ENCODE data around the gene PPP3R1.
A peak's percentile ranks its signal among the peaks of the same experiment; 100 is the strongest.

Gene PPP3R1

GRCh38 chr2:68252400-68253218 is at the start of gene PPP3R1:
Gene PPP3R1 (minus strand): TSS chr2:68252532. CDS start chr2:68252127, 405 bp downstream.
- DNase-seq: peak; percentile 95 to 96

GRCh38 chr2:68295516-68295915 is 43.2 kb upstream of the PPP3R1 start:
- DNase-seq: no peak

- no peak for DNase-seq
Observed at GRCh38 chr2:68294913-68295312, 42.6 kb upstream of the PPP3R1 start.

- DNase-seq: no peak
Observed at GRCh38 chr2:68294187-68294586, 41.9 kb upstream of the PPP3R1 start.

DNA sequence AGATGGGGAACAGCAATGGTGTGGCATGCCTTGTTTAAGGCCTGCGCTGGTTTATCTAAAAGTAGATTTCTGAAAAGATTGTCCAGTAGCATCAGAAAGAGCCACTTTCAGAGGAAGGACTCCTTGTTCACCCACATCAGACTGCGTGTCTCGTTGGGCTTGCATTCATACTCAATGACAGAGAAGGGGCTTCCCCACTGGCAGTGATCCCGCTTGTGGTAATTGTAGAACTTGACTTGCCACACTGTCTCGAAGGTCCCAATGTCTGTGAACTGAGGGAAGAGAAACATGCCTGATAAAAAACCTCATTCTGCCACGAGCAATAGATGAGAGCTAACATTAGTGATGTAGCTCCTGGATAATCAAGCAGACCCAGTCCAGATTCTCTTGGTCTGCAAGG is 41.4 kb upstream of the PPP3R1 start:
- no peak for DNase-seq

GRCh38 chr2:68293024-68293423 is 40.7 kb upstream of the PPP3R1 start:
- no peak for DNase-seq

DNA sequence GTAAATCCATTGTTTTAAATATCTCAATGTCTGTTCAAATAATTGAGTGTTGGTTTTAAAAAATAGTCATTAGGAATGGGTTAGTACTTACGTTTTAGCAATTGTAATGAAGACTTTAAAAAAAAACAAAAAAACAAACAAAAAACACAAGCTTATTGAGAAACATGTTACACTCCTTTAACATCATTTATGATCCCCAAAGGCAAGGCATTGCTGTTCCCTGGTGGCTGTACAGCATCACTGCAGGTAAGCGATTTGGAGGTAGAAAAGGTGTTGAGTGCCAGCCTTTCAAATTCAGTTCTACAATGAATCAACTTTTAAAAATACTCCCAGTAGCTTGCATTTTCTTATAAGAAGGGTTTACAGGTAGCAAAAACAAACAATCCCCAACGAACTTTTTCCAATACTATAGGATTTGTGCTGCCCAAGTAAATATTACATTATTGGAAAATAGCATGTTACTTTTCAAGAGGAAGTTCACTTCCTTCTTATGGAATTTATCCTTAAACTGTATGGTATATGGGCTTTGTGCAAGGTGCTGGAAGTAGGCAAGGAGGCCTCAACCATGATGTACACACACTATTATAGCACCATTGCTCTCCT is 39.9 kb upstream of the PPP3R1 start:
- DNase-seq: no peak

DNA sequence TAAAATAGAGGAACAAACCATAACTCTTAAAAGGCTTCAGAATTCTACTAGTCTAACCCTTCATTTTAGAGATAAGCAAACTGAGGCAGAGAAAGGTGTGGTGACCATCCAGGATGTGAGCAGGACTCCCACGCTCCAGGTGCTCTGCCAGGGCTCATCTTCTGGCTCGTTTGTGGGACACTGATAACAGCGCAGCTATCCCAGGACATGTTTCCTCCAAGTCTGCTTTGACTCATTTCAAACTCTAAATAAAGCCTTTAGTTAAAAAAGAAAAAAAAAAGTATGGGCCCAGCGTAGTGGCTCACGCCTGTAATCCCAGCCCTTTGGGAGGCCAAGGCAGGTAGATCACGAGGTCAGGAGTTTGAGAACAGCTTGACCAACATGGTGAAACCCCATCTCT is 39.0 kb upstream of the PPP3R1 start:
- no peak for DNase-seq

DNA sequence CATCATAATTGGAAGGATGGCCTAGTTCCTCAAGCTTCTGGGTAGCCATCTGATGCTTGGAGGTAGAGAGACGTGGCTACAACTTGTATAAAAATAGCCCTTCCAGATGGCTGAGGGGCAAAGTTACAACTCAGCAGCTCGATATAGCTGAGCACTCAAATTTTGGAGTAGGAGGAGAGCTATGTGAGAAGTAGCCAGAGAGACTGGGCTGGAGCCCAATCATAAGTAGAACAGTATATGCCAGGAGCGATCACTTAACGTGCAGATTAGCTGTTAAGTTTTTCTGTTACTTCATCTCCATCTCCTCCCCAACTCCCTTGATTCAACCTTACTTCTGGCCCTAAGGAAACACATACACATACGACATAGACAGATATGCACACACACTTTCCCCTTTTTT is 38.6 kb upstream of the PPP3R1 start:
- no peak for DNase-seq

- no peak for DNase-seq
Observed at GRCh38 chr2:68287580-68288441, 35.5 kb upstream of the PPP3R1 start.

DNA sequence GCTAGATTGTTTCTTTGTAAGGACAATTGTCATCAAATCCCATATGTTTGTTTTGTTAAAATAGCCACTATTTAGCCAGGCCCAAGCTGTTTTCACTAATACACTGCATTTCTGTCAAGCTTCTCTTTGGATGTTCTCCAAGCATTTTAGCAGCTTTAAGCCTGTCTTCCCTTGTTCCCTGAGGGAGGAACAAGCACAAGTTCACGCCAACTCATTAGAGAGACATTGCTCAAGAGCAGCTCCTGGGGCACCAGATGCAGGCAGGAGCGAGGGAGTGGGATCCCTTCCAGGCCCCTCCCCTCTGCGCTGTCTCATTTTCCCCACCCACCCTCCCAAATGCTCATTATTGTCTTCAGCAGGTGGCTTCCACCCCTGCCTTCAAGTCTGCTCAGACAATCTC is 32.6 kb upstream of the PPP3R1 start:
- DNase-seq: no peak

DNA sequence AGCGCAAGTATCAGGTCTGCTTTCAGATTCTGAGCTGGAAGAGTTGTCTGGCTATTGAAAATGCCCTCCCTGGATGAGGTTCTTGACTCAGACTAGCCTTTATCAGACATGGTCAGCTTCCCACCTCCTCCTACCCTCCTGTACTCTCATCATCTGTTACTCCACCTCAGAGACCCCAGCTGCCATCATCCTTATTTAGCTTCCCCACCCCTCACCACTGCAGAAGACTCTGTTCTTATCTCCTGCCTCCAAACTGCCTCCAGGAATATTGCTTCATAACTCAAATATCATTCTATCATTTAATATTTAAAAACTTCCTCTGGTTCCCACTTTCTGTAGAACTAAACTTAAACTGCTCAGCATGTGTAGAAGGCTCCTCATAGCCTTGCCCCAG is 31.1 kb upstream of the PPP3R1 start:
- no peak for DNase-seq

- DNase-seq: no peak
Observed at GRCh38 chr2:68282811-68283418, 30.6 kb upstream of the PPP3R1 start.

- DNase-seq: no peak
Observed at GRCh38 chr2:68280796-68281195, 28.5 kb upstream of the PPP3R1 start.

GRCh38 chr2:68280348-68280747 is 28.0 kb upstream of the PPP3R1 start:
- DNase-seq: no peak

DNA sequence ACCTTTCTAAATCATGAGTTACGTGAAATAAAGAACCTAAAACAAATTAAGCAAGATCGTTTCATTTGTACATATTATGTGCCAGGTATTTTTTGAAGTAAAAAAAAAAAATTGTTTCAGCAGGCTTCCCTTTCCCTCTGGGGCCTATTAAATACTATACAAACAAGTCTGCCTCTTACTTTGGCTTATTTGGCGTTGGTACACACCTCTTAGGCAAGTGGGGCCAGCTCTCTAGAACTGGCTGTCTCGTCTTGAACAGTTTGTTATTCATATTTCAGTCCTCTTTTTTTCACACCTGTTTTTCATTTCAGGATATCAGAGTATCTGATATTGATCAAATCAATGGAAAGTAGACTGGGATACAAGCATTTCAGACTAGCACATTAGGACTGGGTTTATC is 27.4 kb upstream of the PPP3R1 start:
- no peak for DNase-seq

DNA sequence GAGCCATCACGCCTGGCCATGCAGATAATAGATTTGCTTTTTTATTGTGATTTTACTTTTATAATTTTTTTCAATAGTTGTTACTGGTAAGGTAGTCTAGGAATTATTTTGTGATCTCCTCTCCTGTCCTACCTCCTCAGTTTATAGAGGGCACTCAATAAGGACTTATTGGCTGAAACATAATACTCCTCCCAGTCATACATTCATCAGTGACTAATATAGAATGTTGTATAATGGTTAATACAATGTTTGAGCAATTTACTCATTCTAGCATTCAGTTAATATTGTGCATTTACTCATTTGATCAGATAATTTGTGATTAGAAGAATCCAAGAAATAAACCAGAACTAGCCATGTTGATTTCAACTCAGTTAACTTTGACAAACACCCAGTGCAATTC is 25.8 kb upstream of the PPP3R1 start:
- DNase-seq: no peak

DNA sequence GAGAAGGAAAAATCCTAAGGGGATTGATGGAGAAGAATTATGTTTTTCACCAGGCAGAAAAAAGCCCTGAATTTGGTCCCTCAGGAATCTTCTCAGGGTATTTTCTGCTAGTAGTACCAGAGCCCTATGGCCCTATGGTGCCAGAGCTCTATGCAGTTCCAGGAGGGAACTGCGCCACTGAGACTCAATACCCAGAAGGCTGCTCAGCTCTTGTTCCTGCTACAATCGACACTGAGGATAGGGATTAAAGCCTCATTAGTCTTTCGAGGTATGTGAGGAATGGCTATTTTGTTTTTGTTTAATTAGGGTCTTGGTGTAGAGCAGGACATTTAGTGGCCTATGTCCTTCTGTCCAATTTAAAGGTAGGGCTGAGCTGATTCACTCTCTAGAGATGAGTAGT is 21.7 kb upstream of the PPP3R1 start:
- no peak for DNase-seq

DNA sequence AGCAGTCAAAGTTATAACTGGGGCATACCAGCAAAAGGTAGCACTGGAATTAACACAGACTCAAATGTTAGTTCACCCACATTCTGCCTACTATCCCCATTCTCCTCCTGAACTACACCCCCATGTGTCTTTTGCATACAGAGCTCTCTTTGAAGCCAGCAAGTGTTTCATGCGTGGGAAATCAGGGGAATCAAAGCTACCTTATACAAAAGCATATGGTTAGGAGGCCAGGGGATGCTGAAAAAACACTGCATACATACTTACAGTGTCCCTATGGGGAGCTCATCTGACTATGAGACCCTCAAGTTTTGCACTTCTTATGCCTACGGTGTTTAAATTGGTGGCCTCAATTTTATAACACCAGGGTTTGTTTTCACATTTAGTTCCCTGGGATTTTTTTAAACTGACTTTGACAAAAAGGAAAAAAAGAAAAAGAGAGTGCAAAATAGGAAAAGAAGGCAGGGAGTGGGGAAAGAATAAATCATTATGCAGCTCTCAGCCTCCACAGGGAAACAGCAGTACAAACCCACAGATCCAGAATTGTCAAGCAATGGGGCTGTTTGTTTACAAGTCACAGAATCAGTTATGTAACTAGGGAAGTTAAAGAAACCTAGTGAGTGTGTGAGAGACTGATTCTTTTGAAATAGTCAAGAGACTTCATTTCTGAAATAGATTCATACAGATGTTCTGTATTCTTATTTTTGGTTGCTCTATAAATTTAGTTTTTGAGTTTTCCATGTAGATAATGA is 20.1 kb upstream of the PPP3R1 start:
- no peak for DNase-seq

DNA sequence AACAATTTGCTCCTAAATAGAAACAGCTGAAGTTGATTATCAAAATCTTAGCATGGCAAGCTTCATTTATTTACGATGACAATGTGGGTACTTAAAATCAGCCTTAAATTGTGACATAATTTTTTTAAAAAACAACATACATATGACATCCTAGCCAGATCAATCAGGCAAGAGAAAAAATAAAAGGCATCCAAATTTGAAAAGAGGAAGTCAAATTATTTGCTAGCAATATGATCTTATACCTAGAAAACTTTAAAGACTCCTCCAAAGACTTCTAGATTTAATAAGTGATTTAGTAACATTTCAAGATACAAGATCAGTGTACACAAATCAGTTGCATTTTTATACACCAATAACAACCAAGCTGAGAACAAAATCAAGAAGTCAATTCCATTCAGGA is 14.3 kb upstream of the PPP3R1 start:
- DNase-seq: no peak

DNA sequence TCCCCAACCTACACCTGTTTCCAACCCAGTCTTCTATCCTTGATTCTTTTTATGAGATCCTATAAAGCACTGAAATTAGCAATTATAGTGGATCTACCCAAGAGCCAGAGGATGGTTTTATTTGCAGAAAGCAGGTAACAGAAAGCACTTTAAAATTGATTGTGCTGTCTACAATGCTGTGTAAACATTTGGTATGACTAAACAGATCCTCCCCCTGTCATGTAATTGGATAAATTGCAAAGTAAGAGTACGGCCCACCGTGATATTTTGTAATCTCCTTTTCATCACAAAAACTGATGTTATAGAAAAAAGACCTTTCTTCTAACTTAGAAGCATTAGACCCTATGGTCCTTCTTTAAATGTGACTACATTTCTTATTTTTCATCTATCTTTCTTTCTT is 11.3 kb upstream of the PPP3R1 start:
- DNase-seq: no peak

GRCh38 chr2:68258851-68259250 is 6.5 kb upstream of the PPP3R1 start:
- DNase-seq: no peak

DNA sequence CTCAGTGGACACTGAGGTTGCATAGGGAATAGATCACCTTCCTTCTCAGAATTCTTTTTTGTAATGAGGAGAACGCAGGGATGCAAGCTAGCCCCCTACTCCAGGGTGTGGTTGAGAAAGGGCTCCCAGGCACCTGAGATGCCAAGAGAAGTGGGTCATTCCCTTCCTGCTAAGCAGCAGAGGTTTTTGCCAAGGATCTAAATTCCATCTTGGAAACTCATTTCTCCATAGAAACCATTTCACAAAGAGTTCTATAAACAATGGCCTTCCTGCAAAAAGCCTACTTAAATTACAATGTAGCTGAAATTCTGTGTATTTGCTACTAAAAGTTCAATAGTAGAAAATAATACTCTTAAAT is 3.7 kb upstream of the PPP3R1 start:
- no peak for DNase-seq

All from activated T-cell treated with anti-CD3 and anti-CD28 coated beads, Interleukin-2, amount 50 U/mL, for 48 hours (primary cell).